Stomach (tissue), 9 donors: Measurements from ENCODE around the gene MICAL2. TPM values are rescaled to one million over a fixed set of nuclear protein-coding genes. Genes with fewer than 3 reads are reported as not detected.

Source experiments
- DNase-seq, 2 donors: peaks; one replicate each; pipeline versions ENCODE4 v3.0.0 to v3.0.0-alpha.2; 2013 to 2019
- H3K27ac ChIP-seq, 5 donors: fragments of 200-600 bp in 4 of 5; sonication (generic) in 4 of 5; one replicate each; pipeline ENCODE4 v1.5.1; 2013 to 2019; ENCODE audit warnings: mild to moderate bottlenecking in 1 of 5, moderate library complexity in 1 of 5
- H3K27me3 ChIP-seq, 3 donors: fragments of 200-600 bp; sonication (generic); one replicate each; pipeline ENCODE4 v1.5.1; 2017 to 2019; ENCODE audit warnings: mixed run types in 1 of 3
- H3K36me3 ChIP-seq, 4 donors: fragments of 200-600 bp; sonication (generic); 1 replicate in 3 of 4; 2 replicates in 1 of 4; pipeline ENCODE4 v1.5.1; 2016 to 2019
- H3K4me1 ChIP-seq, 4 donors: fragments of 200-600 bp; sonication (generic); one replicate each; pipeline ENCODE4 v1.5.1; 2016 to 2019
- H3K4me3 ChIP-seq, 4 donors: fragments of 200-600 bp; sonication (generic) in 3 of 4; one replicate each; pipeline ENCODE4 v1.5.1; 2016 to 2019; ENCODE audit warnings: mild to moderate bottlenecking in 1 of 4
- H3K9me3 ChIP-seq, 4 donors: fragments of 200-600 bp; sonication (generic); one replicate each; pipeline ENCODE4 v1.5.1; 2016 to 2019
- EP300 ChIP-seq: sonication (generic); formaldehyde crosslinking; IDR thresholded peaks from one replicate; pipeline ENCODE4 v1.6.1; 2017; ENCODE audit warnings: antibody characterized with exemption
- POLR2A ChIP-seq, 4 donors: fragments of 450-650 bp; IDR thresholded peaks; one replicate each; pipeline ENCODE4 v1.6.1; 2016; ENCODE audit warnings: antibody characterized with exemption in 4 of 4, control low read depth in 2 of 4, mild to moderate bottlenecking in 1 of 4, moderate library complexity in 1 of 4
- POLR2AphosphoS5 ChIP-seq, 3 donors: sonication (generic); formaldehyde crosslinking; IDR thresholded peaks; one replicate each; pipeline ENCODE4 v1.6.1; 2016; ENCODE audit warnings: antibody characterized with exemption in 3 of 3
- WGBS, 5 donors: extraction: QIAGEN DNeasy Blood & Tissue Kit in 3 of 5; methylation state at CpG; one replicate each; pipeline versions ENCODE4 v1.1.5 to v1.1.7; 2013 to 2018; 5-methylcytosine and 5-hydroxymethylcytosine counted together
- intact Hi-C: fragments of 100-400 bp; cut with DNase I; formaldehyde crosslinking; loops from one replicate; pipeline ENCODE4 v1.15.1; 2023; ENCODE audit warnings: low total_unique reads
- polyA plus RNA-seq, 3 donors: library from polyadenylated mRNA; stranded (reverse); fragments of 200-250 nt; gene quantifications; one replicate each; pipeline ENCODE4 v1.2.3, GENCODE V29; 2013
- total RNA-seq, 5 donors: library from RNA; depleted of rRNA; stranded (reverse); fragments of >200 nt; gene quantifications; one replicate each; pipeline versions ENCODE4 v1.1.0 to v1.2.3, GENCODE V29; 2014 to 2016
- TF ChIP-seq, protein P1 (sequence below), 7 experiments: fragments of 450-650 bp in 4 of 7; fragments of 200-600 bp in 3 of 7; sonication (generic) in 3 of 7; IDR thresholded peaks; one replicate each; pipeline ENCODE4 v1.5.1; 2016 to 2019; ENCODE audit warnings: antibody characterized with exemption in 7 of 7, control low read depth in 2 of 7, mild to moderate bottlenecking in 1 of 7
- donor health status: healthy with polysubstance abuse.
- donor health status: Bipolar disorder and iron deficiency.
- donor health status: healthy.

Gene MICAL2
- total and polyA plus RNA-seq, 8 donors, result 11.2 to 165 (median 83.3) TPM

GRCh38 chr11:12133547-12134235 lies 23.3 kb downstream of the MICAL2 start:
- Histone ChIP-seq H3K27ac (peak overlapping the region in 1 of 5 donors; percentile 46), H3K4me1 (peaks cover 25 to 93% (median 45%) of the 10 kb centered on the region in 4 donors), H3K27me3 (no peaks in the 10 kb centered on the region), H3K36me3 (peaks cover 0 to 4% (median 0%) of the 10 kb centered on the region in 4 donors), H3K9me3 (no peaks in the 10 kb centered on the region), H3K4me3 (no peak overlapping the region)
- intact Hi-C loops, result no loop called here
- no peak for DNase-seq
- WGBS, 5 donors, result 89 to 92% (median 90%) methylated on average over 5 of the region's 5 CpGs
- no peak for TF ChIP-seq POLR2AphosphoS5 (IDR thresholded peaks at IDR 0.05)
- TF ChIP-seq, protein P1, sequence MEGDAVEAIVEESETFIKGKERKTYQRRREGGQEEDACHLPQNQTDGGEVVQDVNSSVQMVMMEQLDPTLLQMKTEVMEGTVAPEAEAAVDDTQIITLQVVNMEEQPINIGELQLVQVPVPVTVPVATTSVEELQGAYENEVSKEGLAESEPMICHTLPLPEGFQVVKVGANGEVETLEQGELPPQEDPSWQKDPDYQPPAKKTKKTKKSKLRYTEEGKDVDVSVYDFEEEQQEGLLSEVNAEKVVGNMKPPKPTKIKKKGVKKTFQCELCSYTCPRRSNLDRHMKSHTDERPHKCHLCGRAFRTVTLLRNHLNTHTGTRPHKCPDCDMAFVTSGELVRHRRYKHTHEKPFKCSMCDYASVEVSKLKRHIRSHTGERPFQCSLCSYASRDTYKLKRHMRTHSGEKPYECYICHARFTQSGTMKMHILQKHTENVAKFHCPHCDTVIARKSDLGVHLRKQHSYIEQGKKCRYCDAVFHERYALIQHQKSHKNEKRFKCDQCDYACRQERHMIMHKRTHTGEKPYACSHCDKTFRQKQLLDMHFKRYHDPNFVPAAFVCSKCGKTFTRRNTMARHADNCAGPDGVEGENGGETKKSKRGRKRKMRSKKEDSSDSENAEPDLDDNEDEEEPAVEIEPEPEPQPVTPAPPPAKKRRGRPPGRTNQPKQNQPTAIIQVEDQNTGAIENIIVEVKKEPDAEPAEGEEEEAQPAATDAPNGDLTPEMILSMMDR (IDR thresholded peaks at IDR 0.05), result no peak
- TF ChIP-seq EP300, result no peak
- TF ChIP-seq POLR2A (IDR thresholded peaks at IDR 0.05), result no peak

DNA sequence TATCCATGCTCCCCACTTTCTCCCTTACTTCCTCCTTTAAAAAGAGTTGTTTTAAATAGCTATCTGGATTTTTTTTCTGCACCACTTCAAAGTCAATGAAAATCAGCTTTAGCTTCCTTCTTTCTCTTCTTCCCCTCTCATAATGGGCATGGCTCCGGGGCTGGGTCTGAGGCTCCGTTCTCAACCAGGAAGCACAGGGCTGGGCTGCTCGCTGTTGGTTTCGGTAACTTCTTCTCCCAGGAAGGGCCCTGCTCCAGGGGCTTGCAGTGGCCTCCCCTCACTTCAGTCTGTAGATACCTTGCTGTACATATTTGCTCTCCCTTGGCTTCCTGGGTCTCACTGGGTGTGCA lies 23.8 kb downstream of the MICAL2 start:
- intact Hi-C loops, result no loop called here
- DNase-seq, result peak in 1 of 2 donors; percentile 60
- H3K4me1 ChIP-seq, result peaks cover 31 to 93% (median 47%) of the 10 kb centered on the region in 4 donors
- H3K9me3 ChIP-seq, result no peaks in the 10 kb centered on the region
- H3K36me3 ChIP-seq, result peaks cover 0 to 9% (median 0%) of the 10 kb centered on the region in 4 donors
- 52 to 70% (median 61%) methylated on average over 4 of the region's 4 CpGs for WGBS, 5 donors
- no peak for TF ChIP-seq POLR2A (IDR thresholded peaks at IDR 0.05)
- TF ChIP-seq EP300, result no peak
- TF ChIP-seq POLR2AphosphoS5 (IDR thresholded peaks at IDR 0.05), result no peak
- TF ChIP-seq, protein P1 (IDR thresholded peaks at IDR 0.05), result no peak
- H3K27ac ChIP-seq, result peak overlapping the region in 1 of 5 donors; percentile 46
- H3K27me3 ChIP-seq, result no peaks in the 10 kb centered on the region
- H3K4me3 ChIP-seq, result no peak overlapping the region

- H3K4me3 ChIP-seq, result no peak overlapping the region
- DNase-seq, result no peak
- 90 to 100% (median 91%) methylated on average over 1 of the region's 1 CpG for WGBS, 5 donors
- H3K36me3 ChIP-seq, result peaks cover 0 to 9% (median 0%) of the 10 kb centered on the region in 4 donors
- peak overlapping the region in 1 of 5 donors; percentile 83 for H3K27ac ChIP-seq
- H3K27me3 ChIP-seq, result no peaks in the 10 kb centered on the region
- peaks cover 38 to 96% (median 55%) of the 10 kb centered on the region in 4 donors for H3K4me1 ChIP-seq
- no peaks in the 10 kb centered on the region for H3K9me3 ChIP-seq
- intact Hi-C loops, result no loop called here
- TF ChIP-seq EP300 (no peak), POLR2AphosphoS5 (IDR thresholded peaks at IDR 0.05) (no peak), POLR2A (IDR thresholded peaks at IDR 0.05) (no peak)
- TF ChIP-seq, protein P1 (IDR thresholded peaks at IDR 0.05), result no peak
Observed at GRCh38 chr11:12135185-12135584, 24.8 kb downstream of the MICAL2 start.

DNA sequence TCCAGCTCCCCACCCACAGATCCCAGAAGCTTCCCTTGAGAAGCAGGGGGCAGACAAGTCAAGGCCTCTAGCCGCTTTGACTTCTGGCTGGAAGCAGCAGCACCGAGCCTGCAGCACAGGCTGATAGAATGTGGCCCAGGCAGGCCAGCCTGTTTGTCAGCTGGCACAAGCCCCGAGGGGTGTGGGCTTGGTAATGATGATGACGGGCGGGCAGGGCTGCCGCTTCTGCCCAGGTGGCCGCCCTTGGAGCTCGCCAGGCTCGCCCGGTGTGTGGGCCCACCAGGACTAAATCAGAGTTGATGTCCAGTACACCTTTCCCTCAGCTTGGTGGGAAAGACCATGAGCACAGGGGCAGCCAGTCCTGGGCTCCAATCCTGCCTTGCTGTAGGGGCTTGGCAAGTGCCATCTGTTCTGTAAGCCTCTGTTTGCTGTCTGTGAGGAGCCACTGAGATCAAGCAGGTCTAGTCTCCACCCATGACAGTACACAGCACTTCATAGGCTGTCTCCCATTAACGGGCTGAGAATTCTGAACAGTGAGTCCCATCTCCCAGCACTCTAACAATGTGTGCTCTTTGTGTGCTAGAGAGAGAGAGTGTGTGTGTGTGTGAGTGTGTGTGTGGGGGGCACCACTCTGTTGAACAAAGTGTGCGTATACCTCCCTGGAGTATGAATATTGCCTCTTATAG lies 26.8 kb downstream of the MICAL2 start:
- WGBS, 5 donors, result 54 to 87% (median 71%) methylated on average over 10 to 12 of the region's 12 CpGs
- H3K4me1 ChIP-seq, result peaks cover 39 to 99% (median 61%) of the 10 kb centered on the region in 4 donors

More for the DNA sequence above, 26.8 kb downstream of the MICAL2 start:
- no peak overlapping the region for H3K4me3 ChIP-seq
- H3K27ac ChIP-seq, result peak overlapping the region in 4 of 5 donors; percentile 66 to 84 (median 78)
- DNase-seq, result peak in 1 of 2 donors; percentile 51
- peaks cover 0 to 9% (median 0%) of the 10 kb centered on the region in 4 donors for H3K36me3 ChIP-seq
- intact Hi-C loops, result no loop called here
- no peaks in the 10 kb centered on the region for H3K9me3 ChIP-seq
- H3K27me3 ChIP-seq, result no peaks in the 10 kb centered on the region
- TF ChIP-seq EP300 (no peak), POLR2A (IDR thresholded peaks at IDR 0.05) (no peak), POLR2AphosphoS5 (IDR thresholded peaks at IDR 0.05) (no peak)
- TF ChIP-seq, protein P1 (IDR thresholded peaks at IDR 0.05), result no peak
